GM19372 (cell line): ENCODE data around the gene IMPA2.
"Not testable (repeated sequence)": the region's sequence is repeated elsewhere in the genome, so short reads cannot be mapped to it uniquely, and the experiment has no call there.

ENCODE experiments used
- ATAC-seq: cut with Tn5 transposase; IDR thresholded peaks from one replicate; pipeline ENCODE4 v1.9.1; 2021; ENCODE audit warnings: mild to moderate bottlenecking, low read depth, moderate library complexity; ENCODE audit not compliant: unreplicated experiment

The IMPA2 gene

GRCh38 chr18:12065397-12065796 lies 84.1 kb downstream of the IMPA2 start:
- no peak for ATAC-seq

DNA sequence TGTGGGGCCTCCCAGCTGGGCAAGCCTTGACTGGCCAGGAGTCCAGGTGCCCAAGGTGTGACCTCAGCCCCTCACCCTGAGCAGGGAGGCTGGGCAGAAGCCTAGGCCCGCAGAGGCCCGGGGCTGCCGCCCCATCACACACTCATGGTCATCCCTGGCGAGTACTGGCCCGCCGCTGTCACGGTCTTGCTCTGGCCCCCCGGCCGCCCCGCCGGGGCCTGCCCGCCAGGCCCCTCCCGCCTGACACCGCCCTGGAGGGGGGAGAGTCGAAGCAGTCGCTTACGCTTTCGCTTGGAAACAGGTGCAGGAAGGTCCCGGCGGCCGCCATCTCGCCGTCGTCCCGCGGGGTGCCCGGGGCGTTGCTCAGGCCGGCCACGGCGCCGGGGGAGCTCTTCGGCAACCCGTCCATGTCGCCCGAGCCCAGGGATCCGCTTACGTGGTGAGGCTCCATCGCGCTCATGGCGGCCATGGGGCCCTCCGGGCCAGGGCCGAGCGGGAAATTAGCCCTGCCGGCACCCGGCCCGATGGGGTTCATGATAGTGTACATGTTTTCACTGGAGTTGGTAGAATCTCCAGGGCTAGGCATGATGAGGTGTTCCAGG lies 85.7 kb downstream of the IMPA2 start:
- no peak for ATAC-seq

DNA sequence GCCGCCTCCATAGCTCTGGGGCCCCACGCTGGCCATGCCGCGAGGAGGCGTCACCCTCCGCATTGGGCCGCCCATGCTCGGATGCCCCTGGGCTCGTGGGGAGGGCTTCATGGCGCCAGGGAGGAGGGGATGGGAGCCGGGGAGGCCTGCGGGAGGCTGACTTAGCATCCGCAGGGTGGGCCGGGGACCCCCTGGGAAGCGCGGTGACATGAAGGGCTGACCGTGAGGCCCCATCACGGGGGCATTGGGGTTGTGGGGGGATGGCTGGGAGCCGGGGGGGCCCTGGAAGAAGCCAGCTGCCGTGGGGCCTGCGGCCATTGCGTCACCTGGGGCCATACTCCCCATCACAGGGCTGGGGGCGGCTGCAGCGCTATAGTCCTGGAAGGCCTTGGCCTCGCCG lies 86.4 kb downstream of the IMPA2 start:
- ATAC-seq = no peak

DNA sequence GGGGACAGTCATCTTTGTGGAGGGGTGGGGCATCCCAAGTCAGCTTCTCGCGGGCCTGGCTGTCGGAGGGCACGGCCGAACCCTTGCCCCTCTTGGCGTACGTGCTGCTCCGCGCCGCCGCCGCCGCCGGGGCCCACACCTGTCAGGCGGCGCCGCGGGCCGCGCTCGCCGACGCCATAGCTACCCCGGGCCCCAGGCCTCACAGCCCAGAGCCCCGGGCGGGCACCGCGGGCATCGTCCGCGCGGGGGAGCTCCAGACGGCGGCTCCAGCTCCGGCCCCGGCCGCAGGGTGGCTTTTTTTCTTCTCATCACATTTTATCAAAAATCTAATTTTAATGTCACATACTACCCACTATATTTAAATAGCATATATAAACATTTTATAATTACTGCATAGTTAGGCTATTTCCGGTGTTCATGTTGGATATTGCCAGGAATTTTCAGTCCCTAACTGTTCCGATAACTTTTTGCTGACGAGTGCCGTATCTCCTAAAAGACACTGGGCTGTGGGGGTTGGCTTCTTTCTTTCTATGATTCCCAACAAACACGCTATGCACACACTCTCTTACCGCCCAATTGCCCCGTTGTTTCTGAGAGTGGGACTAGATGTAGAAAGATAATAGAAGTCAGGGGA lies 87.1 kb downstream of the IMPA2 start:
- ATAC-seq = not testable (repeated sequence)

GRCh38 chr18:12068950-12069320 lies 87.6 kb downstream of the IMPA2 start:
- ATAC-seq = no peak

GRCh38 chr18:12071066-12071465 lies 89.8 kb downstream of the IMPA2 start:
- not testable (repeated sequence) for ATAC-seq

DNA sequence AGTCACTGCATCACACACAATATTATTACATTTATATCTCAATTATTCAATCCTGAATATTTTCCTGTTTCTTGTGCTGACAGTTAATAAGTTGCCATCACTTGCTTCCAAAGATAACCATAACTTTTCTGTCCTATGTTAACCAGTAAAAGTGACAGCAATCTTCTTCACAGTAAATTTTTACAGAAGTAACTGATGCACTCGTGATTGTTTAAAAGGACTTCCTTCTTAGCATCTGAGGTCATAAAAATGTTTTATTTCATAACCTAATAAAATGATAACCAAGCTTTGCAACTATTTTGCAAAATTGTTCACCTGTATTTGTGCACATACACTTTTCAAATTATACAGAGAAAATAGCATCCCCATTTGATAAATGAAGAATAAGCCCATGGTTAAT lies 91.7 kb downstream of the IMPA2 start:
- no peak for ATAC-seq

GRCh38 chr18:12074736-12075135 lies 93.4 kb downstream of the IMPA2 start:
- no peak for ATAC-seq

DNA sequence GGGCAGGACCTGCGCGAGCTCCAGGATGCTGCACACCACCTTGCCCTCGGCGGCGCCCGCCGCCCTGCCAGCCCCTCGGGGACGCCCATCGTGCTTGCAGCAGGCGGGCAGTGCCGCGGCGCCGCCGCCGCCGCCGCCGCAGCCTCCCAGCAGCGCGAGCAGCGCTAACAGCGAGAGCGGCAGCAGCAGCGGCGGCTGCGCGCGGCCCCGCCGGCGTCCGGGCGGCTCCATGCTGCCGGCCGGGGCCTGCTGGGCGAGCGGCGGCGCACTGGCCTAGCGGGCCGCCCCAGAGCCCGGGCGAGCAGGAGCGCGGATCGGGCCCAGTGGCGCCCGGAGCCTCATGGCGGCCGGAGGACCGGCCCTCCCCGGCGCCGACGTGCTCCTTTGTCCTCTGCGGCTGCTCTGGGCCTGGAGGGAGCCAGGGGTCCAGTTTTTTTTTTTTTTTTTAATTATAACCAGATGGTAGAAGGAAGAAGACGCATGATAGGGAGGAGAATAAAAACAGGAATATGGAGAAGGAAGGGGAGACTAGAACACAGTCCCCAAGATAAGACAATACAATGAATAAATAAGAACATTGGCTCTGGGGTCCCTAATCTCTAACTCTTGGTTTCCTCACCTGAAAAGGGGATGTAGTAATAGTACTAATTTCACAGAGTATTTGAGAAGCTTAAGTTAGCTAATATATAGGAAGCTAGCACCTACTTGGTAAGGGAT lies 95.3 kb downstream of the IMPA2 start:
- ATAC-seq = no peak

GRCh38 chr18:12077994-12078393 lies 96.7 kb downstream of the IMPA2 start:
- ATAC-seq = not testable (repeated sequence)

DNA sequence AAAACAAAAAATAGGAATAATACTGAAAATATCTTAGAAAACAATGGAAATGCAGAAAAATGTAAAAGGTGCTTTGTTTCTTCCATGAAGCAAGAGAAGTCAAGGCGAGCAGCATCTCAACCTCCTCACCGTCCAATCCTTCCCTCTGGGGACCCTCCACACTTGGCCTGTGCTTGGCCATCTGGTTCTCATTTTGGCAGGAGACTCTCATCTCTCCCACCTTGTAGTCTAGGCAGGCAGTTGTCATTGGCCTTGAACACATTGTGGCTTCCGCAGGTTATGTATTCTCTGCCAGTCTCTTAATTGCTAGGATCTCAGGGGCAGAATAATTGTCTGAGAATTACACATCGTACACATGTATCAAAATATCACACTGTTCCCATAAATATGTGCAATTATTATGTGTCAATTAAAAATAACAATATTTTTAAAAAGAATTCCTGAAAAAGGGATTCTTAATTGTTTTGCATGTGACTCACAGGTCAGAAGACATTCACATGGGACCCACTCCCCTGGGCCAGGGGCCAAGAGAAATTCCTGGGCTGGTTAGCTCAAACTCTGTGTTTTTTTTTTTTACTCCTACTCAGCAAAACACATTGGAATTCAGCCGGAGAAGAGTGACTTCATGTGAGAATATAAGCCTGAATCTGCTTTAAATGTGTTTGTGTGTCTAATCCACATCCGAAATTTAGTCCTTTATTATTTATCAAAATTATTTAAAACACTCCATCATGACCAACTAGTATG lies 98.4 kb downstream of the IMPA2 start:
- ATAC-seq = no peak
